MM.1S (cell line): ENCODE results near the gene PRR15L.
A peak's percentile ranks its signal among the peaks of the same experiment; 100 is the strongest.

Experiments
- DNase-seq: peaks from one replicate; pipeline ENCODE4 v3.0.0-alpha.2; 2015
- H2AFZ ChIP-seq: fragments of 300-600 bp; sonication (generic); 2 replicates; pipeline ENCODE4 v1.6.0; 2016; ENCODE audit warnings: antibody characterized with exemption, low read length
- H3F3A ChIP-seq: fragments of 300-600 bp; sonication (generic); 2 replicates; pipeline ENCODE4 v1.6.1; 2016; ENCODE audit warnings: mild to moderate bottlenecking, antibody characterized with exemption, low read length, moderate library complexity, mixed read lengths; ENCODE audit not compliant: insufficient read depth
- H3K27ac ChIP-seq: fragments of 300-600 bp; sonication (generic); 2 replicates; pipeline ENCODE4 v1.5.1; 2016; ENCODE audit warnings: mild to moderate bottlenecking, low read length
- H3K27me3 ChIP-seq: fragments of 300-600 bp; sonication (generic); replicated peaks from 2 replicates; pipeline ENCODE4 v1.6.0; 2016; ENCODE audit warnings: low read length; ENCODE audit not compliant: insufficient read depth
- H3K36me3 ChIP-seq: fragments of 300-600 bp; sonication (generic); replicated peaks from 2 replicates; pipeline ENCODE4 v1.6.1; 2016; ENCODE audit warnings: mild to moderate bottlenecking, low read length, mixed read lengths; ENCODE audit not compliant: insufficient read depth
- H3K4me1 ChIP-seq: fragments of 300-600 bp; sonication (generic); 2 replicates; pipeline ENCODE4 v1.6.1; 2016; ENCODE audit warnings: low read length, mixed read lengths
- H3K4me2 ChIP-seq: fragments of 300-600 bp; sonication (generic); 2 replicates; pipeline ENCODE4 v1.6.0; 2016; ENCODE audit warnings: low read depth, low read length
- H3K4me3 ChIP-seq: fragments of 300-600 bp; sonication (generic); 2 replicates; pipeline ENCODE4 v1.5.1; 2016; ENCODE audit warnings: low read length, mixed read lengths
- H3K79me2 ChIP-seq: fragments of 300-600 bp; sonication (generic); 2 replicates; pipeline ENCODE4 v1.6.1; 2016; ENCODE audit warnings: mixed run types, low read length, mixed read lengths
- H3K9ac ChIP-seq: fragments of 300-600 bp; sonication (generic); 2 replicates; pipeline ENCODE4 v1.6.1; 2016; ENCODE audit warnings: low read length, mixed read lengths
- H3K9me2 ChIP-seq: fragments of 300-600 bp; sonication (generic); replicated peaks from 2 replicates; pipeline ENCODE4 v1.6.1; 2016; ENCODE audit warnings: mild to moderate bottlenecking, low read length, mixed read lengths; ENCODE audit not compliant: insufficient read depth
- H3K9me3 ChIP-seq: fragments of 300-600 bp; sonication (generic); replicated peaks from 2 replicates; pipeline ENCODE4 v1.6.1; 2016; ENCODE audit warnings: mild to moderate bottlenecking, low read length, mixed read lengths; ENCODE audit not compliant: insufficient read depth
- H4K20me1 ChIP-seq: fragments of 300-600 bp; sonication (generic); 2 replicates; pipeline ENCODE4 v1.6.1; 2016; ENCODE audit warnings: mild to moderate bottlenecking, low read length, moderate library complexity, mixed read lengths; ENCODE audit not compliant: insufficient read depth
- CTCF ChIP-seq: fragments of 300-600 bp; sonication (generic); IDR thresholded peaks from 2 replicates; pipeline ENCODE4 v1.5.1; 2016; ENCODE audit warnings: antibody characterized with exemption, low read length, mixed read lengths
- EZH2 ChIP-seq: fragments of 300-600 bp; sonication (generic); optimal IDR thresholded peaks from 2 replicates; pipeline ENCODE3; 2017; ENCODE audit warnings: low read depth, mild to moderate bottlenecking, antibody characterized with exemption, low read length, mixed read lengths
- EZH2phosphoT487 ChIP-seq: fragments of 300-600 bp; sonication (generic); IDR thresholded peaks from 2 replicates; pipeline ENCODE4 v1.6.1; 2018; ENCODE audit warnings: antibody characterized with exemption, low read length

Gene PRR15L

GRCh38 chr17:47975189-47975822 is 17.6 kb upstream of the PRR15L start:
- H3F3A ChIP-seq: peaks cover 3% of the 10 kb centered on the region; the same call in 1 of the 2 replicates
- H3K27me3 ChIP-seq: no peaks in the 10 kb centered on the region
- H3K27ac ChIP-seq: no peak overlapping the region
- no peak overlapping the region for H3K9ac ChIP-seq
- peaks cover 25% of the 10 kb centered on the region for H3K79me2 ChIP-seq
- no peak overlapping the region for H3K4me2 ChIP-seq
- no peaks in the 10 kb centered on the region for H3K36me3 ChIP-seq
- no peak for TF ChIP-seq EZH2
- TF ChIP-seq CTCF: no peak
- no peak for TF ChIP-seq EZH2phosphoT487
- no peak for DNase-seq
- H3K9me3 ChIP-seq: no peaks in the 10 kb centered on the region
- H3K9me2 ChIP-seq: no peaks in the 10 kb centered on the region
- no peak overlapping the region for H3K4me3 ChIP-seq
- no peaks in the 10 kb centered on the region for H4K20me1 ChIP-seq
- H3K4me1 ChIP-seq: peaks cover 14% of the 10 kb centered on the region
- no peak overlapping the region for H2AFZ ChIP-seq

GRCh38 chr17:47973541-47973940 is 15.9 kb upstream of the PRR15L start:
- Histone ChIP-seq H3K79me2 (peaks cover 25% of the 10 kb centered on the region), H4K20me1 (no peaks in the 10 kb centered on the region), H3K27ac (no peak overlapping the region), H3K4me3 (no peak overlapping the region), H3K36me3 (no peaks in the 10 kb centered on the region), H3K27me3 (no peaks in the 10 kb centered on the region), H3K4me1 (peaks cover 17% of the 10 kb centered on the region), H3F3A (peaks cover 3% of the 10 kb centered on the region; the same call in 1 of the 2 replicates), H3K9ac (no peak overlapping the region; the same call in 1 of the 2 replicates), H3K9me3 (no peaks in the 10 kb centered on the region), H3K9me2 (no peaks in the 10 kb centered on the region), H2AFZ (no peak overlapping the region), H3K4me2 (no peak overlapping the region)
- DNase-seq: no peak
- TF ChIP-seq EZH2 (no peak), CTCF (no peak), EZH2phosphoT487 (no peak)

- Histone ChIP-seq H3K36me3 (no peaks in the 10 kb centered on the region), H3K27ac (peak within 1 kb of the TSS; percentile 73), H3K79me2 (peaks cover 25% of the 10 kb centered on the region), H3K4me3 (peak within 1 kb of the TSS; percentile 100), H3K4me2 (peak within 1 kb of the TSS; percentile 99), H3K27me3 (no peaks in the 10 kb centered on the region), H3K9me3 (no peaks in the 10 kb centered on the region), H3F3A (peaks cover 3% of the 10 kb centered on the region; the same call in 1 of the 2 replicates), H3K9ac (peak within 1 kb of the TSS; percentile 95), H2AFZ (peak within 1 kb of the TSS; percentile 96), H3K4me1 (peaks cover 17% of the 10 kb centered on the region), H3K9me2 (no peaks in the 10 kb centered on the region), H4K20me1 (no peaks in the 10 kb centered on the region)
- peak; percentile 99 for DNase-seq
- TF ChIP-seq CTCF: peak; percentile 96
- no peak for TF ChIP-seq EZH2
These were observed 13.2 kb upstream of the PRR15L start, which contains the start of gene CDK5RAP3 for GRCh38 chr17:47970725-47971499. Gene CDK5RAP3, plus strand, starts transcription at chr17:47971113. Its CDS starts 34 bp downstream, at chr17:47971147.
